Right lobe of liver (tissue), 6 donors: ENCODE data around the gene DNMT3A. TPM values are rescaled to one million over a fixed set of nuclear protein-coding genes. Genes with fewer than 3 reads are reported as not detected.

ENCODE experiments used
- ATAC-seq, 4 donors: fragments of 200-7000 bp; cut with Tn5 transposase; one replicate each; pipeline ENCODE4 v1.9.1; 2020; ENCODE audit warnings: mild to moderate bottlenecking in 4 of 4, moderate library complexity in 4 of 4
- DNase-seq, 3 donors: peaks; one replicate each; pipeline ENCODE4 v3.0.0-alpha.2; 2020
- H3K27ac ChIP-seq, 3 donors: fragments of 200-600 bp; one replicate each; pipeline ENCODE4 v1.8.0; 2022
- H3K27me3 ChIP-seq, 2 donors: fragments of 200-600 bp; one replicate each; pipeline ENCODE4 v1.8.0; 2022
- H3K36me3 ChIP-seq, 4 donors: fragments of 200-600 bp; sonication (generic) in 1 of 4; one replicate each; pipeline versions ENCODE4 v1.5.1 to v1.8.0; 2017 to 2022; ENCODE audit warnings: control low read depth in 1 of 4
- H3K4me1 ChIP-seq, 4 donors: fragments of 200-600 bp; sonication (generic) in 1 of 4; one replicate each; pipeline versions ENCODE4 v1.5.1 to v1.8.0; 2017 to 2022; ENCODE audit warnings: control low read depth in 1 of 4
- H3K4me3 ChIP-seq, 3 donors: fragments of 200-600 bp; one replicate each; pipeline ENCODE4 v1.8.0; 2022
- H3K9me3 ChIP-seq, 4 donors: fragments of 200-600 bp; sonication (generic) in 1 of 4; one replicate each; pipeline versions ENCODE4 v1.5.1 to v1.8.0; 2017 to 2022; ENCODE audit warnings: control low read depth in 1 of 4
- CTCF ChIP-seq, 4 donors: fragments of 200-600 bp in 3 of 4; fragments of 450-650 bp in 1 of 4; IDR thresholded peaks; one replicate each; pipeline versions ENCODE4 v1.5.1 to v1.8.0; 2016 to 2022; ENCODE audit warnings: antibody characterized with exemption in 4 of 4, mild to moderate bottlenecking in 2 of 4
- POLR2A ChIP-seq: fragments of 450-650 bp; IDR thresholded peaks from one replicate; pipeline ENCODE4 v1.6.1; 2017; ENCODE audit warnings: antibody characterized with exemption, mild to moderate bottlenecking
- WGBS: methylation state at CpG from one replicate; pipeline ENCODE4 v1.1.6; 2018; ENCODE audit warnings: low coverage, low lambda C conversion rate; ENCODE audit not compliant: insufficient coverage; ENCODE audit errors: missing lambda C conversion rate; 5-methylcytosine and 5-hydroxymethylcytosine counted together
- intact Hi-C, 2 donors: fragments of 100-400 bp; cut with DNase I; formaldehyde crosslinking; loops; one replicate each; pipeline versions ENCODE4 v1.11.2 to v1.14.1; 2022
- total RNA-seq, 6 experiments: library from RNA; depleted of rRNA in 2 of 6; stranded (reverse); fragments of >200 nt in 2 of 6; fragmentation: NEBNext Ultra II Directional in 3 of 6; extraction: Animal tissue kit (Norgen Biotek cat#: 25700) in 3 of 6; gene quantifications; one replicate each; pipeline versions ENCODE4 v1.1.0 to v1.2.4, GENCODE V29; 2016 to 2023
- donor health status: DM: no; HTN: yes; CAD: no.
- donor health status: DM: no; HTN: no; CAD: no.
- donor health status: DM: no; HTN: no; CAD: no.
- donor health status: DM: no; HTN: yes; CAD: no.
- donor health status: DM: no; HTN: yes; CAD: no.

DNMT3A gene
- total RNA-seq, 6 experiments from 2014 or later: 4.9 to 13.3 (median 9.3) TPM

- Histone ChIP-seq H3K27me3 (no peaks in the 10 kb centered on the region), H3K27ac (no peak overlapping the region), H3K4me1 (no peaks in the 10 kb centered on the region), H3K36me3 (no peaks in the 10 kb centered on the region), H3K9me3 (no peaks in the 10 kb centered on the region), H3K4me3 (no peak overlapping the region)
- DNase-seq (no peak), ATAC-seq (peak in 1 of 4 donors; percentile 19)
- intact Hi-C loops: no loop called here
- no peak for TF ChIP-seq CTCF (IDR thresholded peaks at IDR 0.05)
- TF ChIP-seq POLR2A: no peak
- WGBS: 95% methylated on average over 10 of the region's 19 CpGs
Observed at GRCh38 chr2:25386971-25387875, 45.5 kb upstream of the DNMT3A start.

- TF ChIP-seq CTCF (IDR thresholded peaks at IDR 0.05): no peak
- TF ChIP-seq POLR2A: no peak
- Histone ChIP-seq H3K36me3 (no peaks in the 10 kb centered on the region), H3K9me3 (no peaks in the 10 kb centered on the region), H3K4me3 (no peak overlapping the region), H3K27ac (no peak overlapping the region), H3K27me3 (no peaks in the 10 kb centered on the region), H3K4me1 (no peaks in the 10 kb centered on the region)
- 83% methylated on average over 5 of the region's 8 CpGs for WGBS
- intact Hi-C loops: no loop called here
- DNase-seq: no peak
- no peak for ATAC-seq
Observed at GRCh38 chr2:25385910-25386309, 44.2 kb upstream of the DNMT3A start.

- no peak for DNase-seq
- intact Hi-C loops: no loop called here
- 100% methylated on average over 4 of the region's 9 CpGs for WGBS
Observed at GRCh38 chr2:25383806-25384205, 42.1 kb upstream of the DNMT3A start.

GRCh38 chr2:25381502-25381901 lies 39.8 kb upstream of the DNMT3A start:
- H3K27ac ChIP-seq: no peak overlapping the region
- no peaks in the 10 kb centered on the region for H3K27me3 ChIP-seq
- no peak overlapping the region for H3K4me3 ChIP-seq
- 70% methylated on average over 3 of the region's 7 CpGs for WGBS
- no peaks in the 10 kb centered on the region for H3K9me3 ChIP-seq
- ATAC-seq: no peak
- no peak for DNase-seq
- TF ChIP-seq CTCF (IDR thresholded peaks at IDR 0.05): no peak
- TF ChIP-seq POLR2A: no peak
- H3K4me1 ChIP-seq: peaks cover 0 to 8% (median 1%) of the 10 kb centered on the region in 4 donors
- intact Hi-C loops: no loop called here
- H3K36me3 ChIP-seq: no peaks in the 10 kb centered on the region

More at GRCh38 chr2:25383806-25384205, 42.1 kb upstream of the DNMT3A start:
- Histone ChIP-seq H3K27ac (no peak overlapping the region), H3K9me3 (no peaks in the 10 kb centered on the region), H3K27me3 (no peaks in the 10 kb centered on the region), H3K4me1 (no peaks in the 10 kb centered on the region), H3K36me3 (no peaks in the 10 kb centered on the region), H3K4me3 (no peak overlapping the region)
- TF ChIP-seq POLR2A: no peak
- TF ChIP-seq CTCF (IDR thresholded peaks at IDR 0.05): no peak
- ATAC-seq: no peak
